NB4 (cell line): ENCODE data around the gene OVAAL.

Experiments
- DNase-seq: peaks from one replicate; pipeline ENCODE4 v3.0.0; 2010; ENCODE audit warnings: low read depth
- H3K4me3 ChIP-seq: one replicate; pipeline ENCODE4 v1.5.1; 2011; ENCODE audit warnings: mild to moderate bottlenecking, low read depth, low read length, moderate library complexity
- MAX ChIP-seq: IDR thresholded peaks from 2 replicates; pipeline ENCODE4 v1.6.1; 2011; ENCODE audit warnings: low read depth, low read length
- MYC ChIP-seq: IDR thresholded peaks from 2 replicates; pipeline ENCODE4 v1.6.1; 2011; ENCODE audit warnings: low read depth, low read length
- POLR2A ChIP-seq: IDR thresholded peaks from 2 replicates; pipeline ENCODE4 v1.6.1; 2011; ENCODE audit warnings: mild to moderate bottlenecking; ENCODE audit not compliant: insufficient read length; ENCODE audit errors: extremely low read depth
- TF ChIP-seq, protein P1 (sequence below): IDR thresholded peaks from one replicate; pipeline ENCODE4 v1.5.1; 2012; ENCODE audit warnings: low read depth, low read length

The OVAAL gene

GRCh38 chr1:180579961-180580611 is 21.3 kb downstream of the OVAAL start:
- no peak overlapping the region for H3K4me3 ChIP-seq
- TF ChIP-seq POLR2A (no peak), MYC (no peak), MAX (no peak)
- TF ChIP-seq, protein P1, sequence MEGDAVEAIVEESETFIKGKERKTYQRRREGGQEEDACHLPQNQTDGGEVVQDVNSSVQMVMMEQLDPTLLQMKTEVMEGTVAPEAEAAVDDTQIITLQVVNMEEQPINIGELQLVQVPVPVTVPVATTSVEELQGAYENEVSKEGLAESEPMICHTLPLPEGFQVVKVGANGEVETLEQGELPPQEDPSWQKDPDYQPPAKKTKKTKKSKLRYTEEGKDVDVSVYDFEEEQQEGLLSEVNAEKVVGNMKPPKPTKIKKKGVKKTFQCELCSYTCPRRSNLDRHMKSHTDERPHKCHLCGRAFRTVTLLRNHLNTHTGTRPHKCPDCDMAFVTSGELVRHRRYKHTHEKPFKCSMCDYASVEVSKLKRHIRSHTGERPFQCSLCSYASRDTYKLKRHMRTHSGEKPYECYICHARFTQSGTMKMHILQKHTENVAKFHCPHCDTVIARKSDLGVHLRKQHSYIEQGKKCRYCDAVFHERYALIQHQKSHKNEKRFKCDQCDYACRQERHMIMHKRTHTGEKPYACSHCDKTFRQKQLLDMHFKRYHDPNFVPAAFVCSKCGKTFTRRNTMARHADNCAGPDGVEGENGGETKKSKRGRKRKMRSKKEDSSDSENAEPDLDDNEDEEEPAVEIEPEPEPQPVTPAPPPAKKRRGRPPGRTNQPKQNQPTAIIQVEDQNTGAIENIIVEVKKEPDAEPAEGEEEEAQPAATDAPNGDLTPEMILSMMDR, result no peak
- no peak for DNase-seq

- no peak for TF ChIP-seq POLR2A
- no peak for TF ChIP-seq MYC
- H3K4me3 ChIP-seq, result no peak overlapping the region
- peak; percentile 44 for DNase-seq
These were observed 22.9 kb downstream of the OVAAL start for GRCh38 chr1:180581635-180582039.

- DNase-seq, result no peak
- TF ChIP-seq MYC (no peak), POLR2A (no peak), MAX (no peak)
- TF ChIP-seq, protein P1, result no peak
- H3K4me3 ChIP-seq, result no peak overlapping the region
These were observed 26.1 kb downstream of the OVAAL start for GRCh38 chr1:180584869-180585268.

- DNase-seq, result no peak
- TF ChIP-seq POLR2A (no peak), MYC (no peak), MAX (no peak)
- TF ChIP-seq, protein P1, result no peak
- no peak overlapping the region for H3K4me3 ChIP-seq
These were observed 27.2 kb downstream of the OVAAL start for GRCh38 chr1:180585994-180586359.

DNA sequence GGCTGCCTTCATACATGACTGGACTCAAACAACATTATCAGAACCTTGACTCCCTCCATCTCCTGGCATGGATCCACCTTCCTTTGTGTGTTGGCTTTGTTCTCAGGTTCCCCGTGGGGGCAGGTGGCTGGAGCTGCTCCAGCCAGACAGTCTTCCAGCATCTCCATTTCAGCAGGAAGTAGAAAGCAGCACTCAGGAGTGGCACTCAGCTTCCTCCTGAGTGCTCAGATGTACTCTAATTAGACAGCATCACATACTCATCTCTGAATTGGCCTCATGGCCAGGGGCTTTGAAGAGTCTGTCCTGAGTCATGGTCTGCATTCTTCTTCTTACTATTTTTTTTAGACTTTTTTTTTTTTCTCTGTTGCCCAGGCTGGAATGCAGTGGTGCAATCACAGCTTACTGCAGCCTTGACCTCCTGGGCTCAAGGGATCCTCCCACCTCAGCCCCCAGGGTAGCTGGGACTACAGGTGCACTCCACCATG is 27.9 kb downstream of the OVAAL start:
- no peak overlapping the region for H3K4me3 ChIP-seq
- no peak for TF ChIP-seq MAX
- TF ChIP-seq POLR2A, result no peak
- no peak for TF ChIP-seq MYC
- TF ChIP-seq, protein P1, result no peak
- DNase-seq, result no peak

DNA sequence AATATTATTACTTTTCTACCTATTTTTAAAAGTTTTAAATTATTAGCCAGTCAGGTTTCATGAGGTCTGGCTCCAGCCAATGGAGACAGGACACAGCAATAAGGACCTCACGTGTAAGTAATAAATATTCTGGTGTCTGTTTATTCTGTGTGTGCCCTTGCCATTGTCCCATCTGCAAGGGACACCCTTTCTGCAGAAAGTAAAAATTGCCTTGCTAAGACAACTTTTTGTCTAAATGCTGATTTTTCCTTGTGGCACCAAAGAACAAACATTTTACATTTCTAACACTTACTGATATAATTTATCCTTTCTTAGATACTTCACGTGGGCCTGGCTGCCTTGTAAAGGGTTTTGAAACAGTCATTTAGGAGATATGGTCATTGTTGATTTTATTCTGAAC is 29.4 kb downstream of the OVAAL start:
- TF ChIP-seq POLR2A (no peak), MYC (no peak), MAX (no peak)
- TF ChIP-seq, protein P1, result no peak
- no peak overlapping the region for H3K4me3 ChIP-seq
- no peak for DNase-seq
